Activated CD8-positive, alpha-beta T cell treated with anti-CD3 and anti-CD28 coated beads for 36 hours (primary cell): ENCODE measurements around the gene FAM53C. TPM values are rescaled to one million over a fixed set of nuclear protein-coding genes. Genes with fewer than 3 reads are reported as not detected.

Experiments
- ATAC-seq: fragments of 200-7000 bp; cut with Tn5 transposase; one replicate; pipeline ENCODE4 v1.10.0; 2021; ENCODE audit warnings: mild to moderate bottlenecking, moderate library complexity
- CTCF ChIA-PET: fragments of 350-600 bp; sonication (Branson Sonifier 250); formaldehyde crosslinking; loops from one replicate; lab custom pipeline; 2021; ENCODE audit warnings: antibody characterized with exemption; lab: Charles Lee
- POLR2A ChIA-PET: fragments of 350-600 bp; sonication (Branson Sonifier 250); formaldehyde crosslinking; loops from one replicate; lab custom pipeline; 2021; ENCODE audit warnings: antibody characterized with exemption; lab: Charles Lee
- DNase-seq: peaks from one replicate; pipeline ENCODE4 v3.0.0-alpha.2; 2020
- H3K27ac Mint-ChIP-seq: one replicate; pipeline ENCODE4 v1.8.0; 2021; ENCODE audit warnings: mild to moderate bottlenecking, mixed read lengths
- H3K27me3 Mint-ChIP-seq: one replicate; pipeline ENCODE4 v1.8.0; 2021; ENCODE audit warnings: mixed read lengths
- H3K36me3 Mint-ChIP-seq: one replicate; pipeline ENCODE4 v1.8.0; 2021; ENCODE audit warnings: low read depth, mixed read lengths
- H3K4me1 Mint-ChIP-seq: one replicate; pipeline ENCODE4 v1.8.0; 2021; ENCODE audit warnings: low read depth, mixed read lengths
- H3K4me3 Mint-ChIP-seq: one replicate; pipeline ENCODE4 v1.8.0; 2021; ENCODE audit warnings: mild to moderate bottlenecking, moderate library complexity, mixed read lengths
- H3K9me3 Mint-ChIP-seq: one replicate; pipeline ENCODE4 v1.8.0; 2021; ENCODE audit warnings: mixed read lengths
- intact Hi-C: fragments of 100-400 bp; cut with micrococcal nuclease; formaldehyde crosslinking; loops from one replicate; pipeline ENCODE4 v1.10.0; 2022
- total RNA-seq, 2 experiments: library from RNA; stranded (reverse); gene quantifications; one replicate each; pipeline ENCODE4 v1.2.3, GENCODE V29; 2021
- TF ChIP-seq, protein P1 (sequence below): fragments of 200-600 bp; IDR thresholded peaks from one replicate; pipeline ENCODE4 v1.8.0; 2022; ENCODE audit warnings: antibody characterized with exemption, mild to moderate bottlenecking

FAM53C gene
- total RNA-seq, result 10 to 100 TPM; 25.8 to 29.1 TPM

DNA sequence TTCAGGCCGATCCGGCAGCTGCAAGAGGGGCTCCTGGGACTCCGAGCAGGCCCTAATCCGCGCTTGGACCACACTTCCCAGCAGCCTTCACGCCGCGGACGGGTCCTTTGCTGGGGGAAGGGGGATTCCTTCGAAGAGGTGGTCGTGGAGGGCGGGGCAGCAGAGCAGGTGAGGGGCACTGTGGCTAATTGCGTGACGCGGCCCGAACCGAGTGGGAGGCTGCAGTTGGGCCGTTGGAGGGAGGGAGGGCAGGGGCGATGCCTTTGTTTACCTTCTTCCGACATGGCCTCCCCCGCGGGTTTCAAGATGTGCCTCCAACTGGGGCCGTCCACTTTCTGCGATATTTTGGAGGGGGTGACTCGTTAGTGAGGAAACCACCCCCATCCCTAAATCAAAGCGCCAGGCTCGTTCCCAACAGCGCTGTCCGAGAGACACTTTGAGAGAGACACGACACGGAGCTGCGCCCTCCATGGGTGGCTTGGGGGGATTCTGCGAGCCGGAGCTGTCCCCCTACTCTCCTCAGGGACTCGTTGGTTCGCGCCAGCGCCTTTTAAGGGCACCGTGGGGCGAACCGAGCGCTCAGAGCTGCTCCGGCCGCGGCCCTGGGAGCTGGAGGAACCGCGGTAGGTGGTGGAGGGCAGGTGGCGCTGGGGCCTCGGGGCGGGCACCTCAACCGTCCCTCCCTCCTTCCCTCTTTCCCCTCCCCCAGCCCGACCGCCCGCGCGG lies at the start of gene FAM53C:
FAM53C (plus strand) TSS at position 582 of the 726 bp plus-strand sequence. CDS start 3,070 bp downstream, outside the sequence.
- POLR2A ChIA-PET, result interaction anchor here (0.6 to 6.1 kb wide), 9 partner anchors 8 to 582 kb away, joined by 3 to 156 read pairs (median 3); partner anchors contain the start of gene KDM3B

DNA sequence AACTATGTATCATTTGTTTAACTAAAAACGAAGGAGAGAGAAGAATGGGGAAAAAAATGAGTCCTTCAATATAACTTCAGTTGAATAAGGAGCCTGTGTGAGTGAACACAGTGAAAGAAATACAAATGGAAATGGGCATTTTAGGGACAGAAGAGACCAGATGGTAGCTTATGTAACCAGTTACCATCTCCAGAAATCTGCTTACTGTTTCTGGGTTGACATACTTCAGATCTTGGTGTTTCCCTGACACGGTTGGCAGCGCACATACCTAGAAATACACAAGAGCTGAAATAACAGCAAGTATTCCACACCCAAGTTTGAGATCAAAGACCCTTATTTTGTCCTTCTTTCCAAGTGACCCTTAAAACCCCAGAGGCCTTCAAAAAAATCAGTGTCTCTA lies 48.8 kb upstream of the FAM53C start:
- intact Hi-C loops, result no loop called here
- Mint-ChIP-seq H3K27ac (no peak overlapping the region), H3K4me3 (no peak overlapping the region), H3K9me3 (no peaks in the 10 kb centered on the region), H3K36me3 (no peaks in the 10 kb centered on the region), H3K27me3 (no peaks in the 10 kb centered on the region), H3K4me1 (no peaks in the 10 kb centered on the region)
- CTCF ChIA-PET, result no interaction called here
- POLR2A ChIA-PET, result interaction anchor here (0.8 to 1.1 kb wide), 2 partner anchors 8 to 184 kb away, joined by 4 read pairs; no protein-coding TSS in a partner anchor
- TF ChIP-seq, protein P1, sequence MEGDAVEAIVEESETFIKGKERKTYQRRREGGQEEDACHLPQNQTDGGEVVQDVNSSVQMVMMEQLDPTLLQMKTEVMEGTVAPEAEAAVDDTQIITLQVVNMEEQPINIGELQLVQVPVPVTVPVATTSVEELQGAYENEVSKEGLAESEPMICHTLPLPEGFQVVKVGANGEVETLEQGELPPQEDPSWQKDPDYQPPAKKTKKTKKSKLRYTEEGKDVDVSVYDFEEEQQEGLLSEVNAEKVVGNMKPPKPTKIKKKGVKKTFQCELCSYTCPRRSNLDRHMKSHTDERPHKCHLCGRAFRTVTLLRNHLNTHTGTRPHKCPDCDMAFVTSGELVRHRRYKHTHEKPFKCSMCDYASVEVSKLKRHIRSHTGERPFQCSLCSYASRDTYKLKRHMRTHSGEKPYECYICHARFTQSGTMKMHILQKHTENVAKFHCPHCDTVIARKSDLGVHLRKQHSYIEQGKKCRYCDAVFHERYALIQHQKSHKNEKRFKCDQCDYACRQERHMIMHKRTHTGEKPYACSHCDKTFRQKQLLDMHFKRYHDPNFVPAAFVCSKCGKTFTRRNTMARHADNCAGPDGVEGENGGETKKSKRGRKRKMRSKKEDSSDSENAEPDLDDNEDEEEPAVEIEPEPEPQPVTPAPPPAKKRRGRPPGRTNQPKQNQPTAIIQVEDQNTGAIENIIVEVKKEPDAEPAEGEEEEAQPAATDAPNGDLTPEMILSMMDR, result no peak
- ATAC-seq (no peak), DNase-seq (no peak)

More for the DNA sequence above, at the start of gene FAM53C:
- intact Hi-C loops, result loop anchor here (10.0 kb wide), 1 partner anchor 123 kb away; the partner anchor contains the start of gene CDC23
- TF ChIP-seq, protein P1, result no peak
- DNase-seq (peak; percentile 92), ATAC-seq (peak; percentile 89)
- peak within 1 kb of the TSS; percentile 96 for H3K27ac Mint-ChIP-seq
- H3K27me3 Mint-ChIP-seq, result no peaks in the 10 kb centered on the region
- no peaks in the 10 kb centered on the region for H3K9me3 Mint-ChIP-seq
- peak within 1 kb of the TSS; percentile 91 for H3K4me3 Mint-ChIP-seq
- CTCF ChIA-PET, result interaction anchor here (0.7 to 15.5 kb wide), 6 partner anchors 14 to 206 kb away, joined by 3 to 322 read pairs (median 4); partner anchors contain the start of gene KDM3B
- peaks cover 28% of the 10 kb centered on the region for H3K4me1 Mint-ChIP-seq
- peaks cover 14% of the 10 kb centered on the region for H3K36me3 Mint-ChIP-seq

DNA sequence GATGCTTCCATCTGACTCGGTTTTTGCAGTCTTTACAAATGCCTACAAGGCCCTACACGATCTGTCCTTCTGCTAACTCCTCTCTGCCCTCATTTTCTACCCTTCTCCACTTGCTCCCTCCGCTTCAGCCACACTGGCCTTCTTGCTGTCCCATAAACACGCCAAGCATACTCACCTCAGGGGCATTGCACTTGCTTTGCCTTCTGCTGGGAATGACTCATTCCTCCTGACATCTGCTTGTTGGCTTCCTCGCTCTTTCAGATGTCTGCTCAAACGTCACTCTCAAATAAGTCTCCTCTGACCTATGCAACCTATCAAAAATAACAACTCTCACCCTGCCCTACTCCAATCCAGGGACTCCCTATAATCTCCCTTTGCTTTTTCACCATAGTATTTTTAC lies 34.7 kb upstream of the FAM53C start:
- no peaks in the 10 kb centered on the region for H3K27me3 Mint-ChIP-seq
- no peaks in the 10 kb centered on the region for H3K9me3 Mint-ChIP-seq
- TF ChIP-seq, protein P1, result no peak
- no peak overlapping the region for H3K27ac Mint-ChIP-seq
- DNase-seq (no peak), ATAC-seq (no peak)
- no peaks in the 10 kb centered on the region for H3K4me1 Mint-ChIP-seq
- ChIA-PET POLR2A (no interaction called here), CTCF (no interaction called here)
- H3K36me3 Mint-ChIP-seq, result no peaks in the 10 kb centered on the region
- H3K4me3 Mint-ChIP-seq, result no peak overlapping the region
- intact Hi-C loops, result no loop called here

GRCh38 chr5:138305797-138306196 lies 32.3 kb upstream of the FAM53C start:
- Mint-ChIP-seq H3K9me3 (no peaks in the 10 kb centered on the region), H3K4me3 (no peak overlapping the region), H3K4me1 (no peaks in the 10 kb centered on the region), H3K36me3 (no peaks in the 10 kb centered on the region), H3K27ac (no peak overlapping the region), H3K27me3 (no peaks in the 10 kb centered on the region)
- TF ChIP-seq, protein P1, result no peak
- CTCF ChIA-PET, result no interaction called here
- intact Hi-C loops, result no loop called here
- DNase-seq (no peak), ATAC-seq (no peak)
- POLR2A ChIA-PET, result no interaction called here

DNA sequence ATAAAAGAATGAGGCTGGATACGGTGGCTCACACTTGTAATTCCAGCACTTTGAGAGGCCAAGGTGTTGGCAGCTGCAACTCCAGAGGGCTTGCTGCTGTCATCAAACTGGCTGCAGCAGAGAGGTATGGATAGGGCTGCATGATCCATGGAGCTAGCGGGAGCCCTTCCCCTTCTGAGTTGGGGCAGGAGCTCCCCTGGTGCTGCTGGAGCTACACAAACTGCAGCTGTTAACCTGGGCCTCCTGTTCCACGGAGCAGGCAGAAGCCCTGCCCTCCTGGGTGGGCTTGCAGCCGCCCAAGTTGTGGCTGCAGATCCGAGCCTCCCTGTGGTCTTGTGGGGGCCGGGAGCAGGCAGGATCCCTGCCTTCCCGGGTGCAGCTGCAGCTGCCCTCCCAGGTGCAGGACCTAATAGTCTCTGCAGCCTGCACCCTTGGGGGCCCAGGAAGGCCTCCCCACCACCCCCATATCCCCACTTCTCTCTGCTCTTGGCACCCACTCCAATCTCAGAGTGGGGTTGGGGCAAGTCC lies 22.3 kb upstream of the FAM53C start:
- intact Hi-C loops, result no loop called here
- CTCF ChIA-PET, result interaction anchor here (3.7 kb wide), 1 partner anchor 37 kb away, joined by 9 read pairs; the partner anchor contains the start of gene KDM3B
- TF ChIP-seq, protein P1, result no peak
- no peak overlapping the region for H3K27ac Mint-ChIP-seq
- no peaks in the 10 kb centered on the region for H3K36me3 Mint-ChIP-seq
- H3K9me3 Mint-ChIP-seq, result no peaks in the 10 kb centered on the region
- no peak overlapping the region for H3K4me3 Mint-ChIP-seq
- ATAC-seq (no peak), DNase-seq (no peak)
- peaks cover 2% of the 10 kb centered on the region for H3K27me3 Mint-ChIP-seq
- POLR2A ChIA-PET, result no interaction called here
- H3K4me1 Mint-ChIP-seq, result no peaks in the 10 kb centered on the region
